Heart right ventricle (tissue), 16 donors: ENCODE measurements around the gene CETN3. TPM values are rescaled to one million over a fixed set of nuclear protein-coding genes. Genes with fewer than 3 reads are reported as not detected.

Source experiments
- ATAC-seq, 8 donors: fragments of 200-7000 bp; cut with Tn5 transposase; one replicate each; pipeline ENCODE4 v1.9.1; 2020; ENCODE audit warnings: mild to moderate bottlenecking in 8 of 8, moderate library complexity in 8 of 8, moderate number of reproducible peaks in 1 of 8
- DNase-seq, 2 donors: peaks; one replicate each; pipeline ENCODE4 v3.0.0-alpha.2; 2020
- H3K27ac ChIP-seq, 10 donors: fragments of 200-600 bp; sonication (generic) in 2 of 10; one replicate each; pipeline versions ENCODE4 v1.5.0 to v1.8.0; 2020 to 2022; ENCODE audit warnings: mild to moderate bottlenecking in 3 of 10
- H3K27me3 ChIP-seq, 7 donors: fragments of 200-600 bp; one replicate each; pipeline ENCODE4 v1.8.0; 2021 to 2022; ENCODE audit warnings: mild to moderate bottlenecking in 2 of 7
- H3K36me3 ChIP-seq, 9 donors: fragments of 200-600 bp; sonication (generic) in 1 of 9; one replicate each; pipeline versions ENCODE4 v1.5.0 to v1.8.0; 2020 to 2022; ENCODE audit warnings: mild to moderate bottlenecking in 2 of 9
- H3K4me1 ChIP-seq, 9 donors: fragments of 200-600 bp; sonication (generic) in 1 of 9; one replicate each; pipeline versions ENCODE4 v1.5.0 to v1.8.0; 2020 to 2022; ENCODE audit warnings: mild to moderate bottlenecking in 4 of 9
- H3K4me3 ChIP-seq, 10 donors: fragments of 200-600 bp; sonication (generic) in 2 of 10; one replicate each; pipeline versions ENCODE4 v1.5.0 to v1.8.0; 2020 to 2022; ENCODE audit warnings: mild to moderate bottlenecking in 7 of 10, moderate library complexity in 2 of 10
- H3K9me3 ChIP-seq, 11 donors: fragments of 200-600 bp in 10 of 11; sonication (generic) in 2 of 11; one replicate each; pipeline versions ENCODE4 v1.5.0 to v1.8.0; 2013 to 2022; ENCODE audit warnings: mild to moderate bottlenecking in 2 of 11, control low read depth in 1 of 11, moderate library complexity in 1 of 11
- whole genome bisulfite sequencing, 2 donors: extraction: QIAGEN DNeasy Blood & Tissue Kit; methylation state at CpG; one replicate each; pipeline ENCODE4 v1.1.7; 2013; ENCODE audit warnings: inconsistent platforms in 1 of 2; 5-methylcytosine and 5-hydroxymethylcytosine counted together
- intact Hi-C, 10 donors: fragments of 100-400 bp; cut with DNase I; formaldehyde crosslinking; loops; one replicate each; pipeline versions ENCODE4 v1.11.1 to v1.14.2; 2022
- long read RNA-seq, 3 donors: library from polyadenylated mRNA; unstranded; transcript quantifications; one replicate each; pipeline ENCODE4 v2.0.0, GENCODE V29; 2020 to 2021
- polyA plus RNA-seq, 2 donors: library from polyadenylated mRNA; stranded (reverse); fragments of 200-250 nt; gene quantifications; one replicate each; pipeline ENCODE4 v1.2.3, GENCODE V29; 2013
- total RNA-seq, 10 donors: library from RNA; stranded (reverse); fragmentation: NEBNext Ultra II Directional in 3 of 10; extraction: Animal tissue kit (Norgen Biotek cat#: 25700) in 3 of 10; gene quantifications; one replicate each; pipeline versions ENCODE4 v1.2.1 to v1.2.4, GENCODE V29; 2021 to 2023
- TF ChIP-seq, protein P1 (sequence below), 9 donors: fragments of 200-600 bp; sonication (generic) in 2 of 9; IDR thresholded peaks; one replicate each; pipeline versions ENCODE4 v1.5.0 to v1.8.0; 2021 to 2022; ENCODE audit warnings: antibody characterized with exemption in 9 of 9, mild to moderate bottlenecking in 5 of 9, moderate library complexity in 1 of 9
- donor health status: Arrhythmogenic right ventricular cardiomyopathy.
- donor health status: ischemic (EF 13 %, LVEDD 7.1; RV severe dilation, severe dysfunction).
- donor health status: healthy with polysubstance abuse.
- donor health status: DM: no; HTN: yes; CAD: no.
- donor health status: DM: no; HTN: no; CAD: no.
- donor health status: ischemic (EF 25% LVEDD 6.9; RV normal size, moderate dysfunction).
- donor health status: ischemic (EF 25% LVEDD 5.7; RV mildly dilated, moderate dysfunction).
- donor health status: healthy.
- donor health status: DM: yes; HTN: yes; CAD: no.
- donor health status: Ischemic cardiomyopathy.
- donor health status: ischemic (EF 35%, LVEDD 5.7; RV mildly dilated, moderate dysfunction).
- donor health status: nonischemic (EF 11% LVEDD 7.7; RV severe dilation, severe dysfunction).
- donor health status: DM: yes; HTN: yes; CAD: no.
- donor health status: PGD.
- donor health status: ischemic (EF 29% LVEDD 5.4; RV normal size, mild dysfunction).
- donor health status: nonischemic (EF 23%, LVEDD 6.1; RV moderate dilation, normal function).

The CETN3 gene
- total RNA-seq (10 to 100 TPM; 17.2 to 26.6 (median 21.3) TPM), polyA plus RNA-seq (10 to 100 TPM; 14.4 to 18.4 TPM)
- long read RNA-seq, donor 1, transcript CETN3-201 (5 exons, 2,432 nt) = major isoform, 7 of 11 reads
- long read RNA-seq, donor 1, partial matches to known transcripts = 4 of 11 reads
- long read RNA-seq, donor 1, other reads (novel, unspliced or antisense) = 0 of 11 reads
- long read RNA-seq, donor 2, transcript CETN3-201 (5 exons, 2,432 nt) = major isoform, 9 of 12 reads
- long read RNA-seq, donor 2, partial matches to known transcripts = 1 of 12 reads
- long read RNA-seq, donor 2, other reads (novel, unspliced or antisense) = 2 of 12 reads
- long read RNA-seq, donor 3, transcript CETN3-201 (5 exons, 2,432 nt) = major isoform, 6 of 10 reads
- long read RNA-seq, donor 3, partial matches to known transcripts = 1 of 10 reads
- long read RNA-seq, donor 3, other reads (novel, unspliced or antisense) = 1 of 10 reads

DNA sequence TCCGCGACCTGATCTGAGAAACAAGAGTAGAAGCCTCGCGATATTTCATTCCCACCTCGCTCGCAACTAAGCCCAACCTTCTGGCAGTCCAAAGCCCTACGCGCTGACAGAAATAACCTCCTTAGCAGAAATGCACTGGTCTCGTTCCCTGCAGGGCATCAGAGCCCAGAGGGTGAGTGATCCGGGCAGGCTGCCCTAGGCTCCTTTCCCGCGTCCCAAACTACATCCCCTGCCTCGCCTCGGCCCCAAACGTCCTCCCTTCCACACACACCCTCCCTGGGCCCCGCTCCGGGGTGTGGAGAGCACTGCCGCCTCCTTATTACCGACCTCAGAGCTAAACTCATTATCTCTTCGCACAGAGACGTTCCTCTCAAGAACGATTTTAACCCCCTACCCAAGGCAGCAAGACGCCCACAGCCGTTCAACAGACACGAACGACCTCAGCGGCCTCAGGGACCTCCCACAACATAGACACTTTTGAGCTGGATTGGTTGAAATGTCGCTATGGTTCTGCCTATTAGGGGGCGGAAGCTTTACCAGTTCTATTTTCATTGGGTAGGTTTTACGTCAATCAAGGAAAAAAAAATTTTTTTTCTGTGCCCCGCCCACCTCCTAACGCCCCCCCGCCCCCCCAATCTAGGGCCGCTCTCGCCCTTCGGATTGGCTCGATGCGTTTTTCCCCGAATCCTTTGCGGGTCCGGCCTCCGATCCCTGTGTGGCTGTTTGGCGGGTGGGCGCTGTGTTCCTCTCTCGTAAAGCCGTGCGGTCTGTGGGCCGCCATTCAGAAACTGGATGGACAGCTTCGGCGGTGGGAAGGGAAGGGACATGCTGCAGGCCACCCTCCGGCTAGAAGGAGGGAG lies at the start of gene CETN3:
Gene CETN3 (minus strand): TSS at position 439 of the 860 bp plus-strand sequence. CDS start 95 bp downstream, at position 344.
- 0% methylated on average over 51 of the region's 51 CpGs for WGBS, 2 donors
- no peaks in the 10 kb centered on the region for H3K9me3 ChIP-seq
- peak within 1 kb of the TSS; percentile 63 to 97 (median 82) for H3K4me3 ChIP-seq
- DNase-seq (peak; percentile 90 to 94), ATAC-seq (peak; percentile 98 to 99 (median 98))
- peaks cover 0 to 35% (median 11%) of the 10 kb centered on the region in 9 donors for H3K4me1 ChIP-seq
- H3K27me3 ChIP-seq = no peaks in the 10 kb centered on the region
- peak within 1 kb of the TSS; percentile 88 to 98 (median 96) for H3K27ac ChIP-seq
- H3K36me3 ChIP-seq = peaks cover 0 to 29% (median 0%) of the 10 kb centered on the region in 9 donors
- intact Hi-C loops = loop anchor here in 5 of 10 donors (2.0 to 10.0 kb wide), 5 partner anchors 63 to 1685 kb away; partner anchors contain the start of genes MBLAC2 (in 2 of the 5), POLR3G (in 2 of the 5) and LYSMD3 (in 1 of the 5)
- TF ChIP-seq, protein P1, sequence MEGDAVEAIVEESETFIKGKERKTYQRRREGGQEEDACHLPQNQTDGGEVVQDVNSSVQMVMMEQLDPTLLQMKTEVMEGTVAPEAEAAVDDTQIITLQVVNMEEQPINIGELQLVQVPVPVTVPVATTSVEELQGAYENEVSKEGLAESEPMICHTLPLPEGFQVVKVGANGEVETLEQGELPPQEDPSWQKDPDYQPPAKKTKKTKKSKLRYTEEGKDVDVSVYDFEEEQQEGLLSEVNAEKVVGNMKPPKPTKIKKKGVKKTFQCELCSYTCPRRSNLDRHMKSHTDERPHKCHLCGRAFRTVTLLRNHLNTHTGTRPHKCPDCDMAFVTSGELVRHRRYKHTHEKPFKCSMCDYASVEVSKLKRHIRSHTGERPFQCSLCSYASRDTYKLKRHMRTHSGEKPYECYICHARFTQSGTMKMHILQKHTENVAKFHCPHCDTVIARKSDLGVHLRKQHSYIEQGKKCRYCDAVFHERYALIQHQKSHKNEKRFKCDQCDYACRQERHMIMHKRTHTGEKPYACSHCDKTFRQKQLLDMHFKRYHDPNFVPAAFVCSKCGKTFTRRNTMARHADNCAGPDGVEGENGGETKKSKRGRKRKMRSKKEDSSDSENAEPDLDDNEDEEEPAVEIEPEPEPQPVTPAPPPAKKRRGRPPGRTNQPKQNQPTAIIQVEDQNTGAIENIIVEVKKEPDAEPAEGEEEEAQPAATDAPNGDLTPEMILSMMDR (IDR thresholded peaks at IDR 0.05) = peak in 2 of 9 donors; percentile 7 to 25

DNA sequence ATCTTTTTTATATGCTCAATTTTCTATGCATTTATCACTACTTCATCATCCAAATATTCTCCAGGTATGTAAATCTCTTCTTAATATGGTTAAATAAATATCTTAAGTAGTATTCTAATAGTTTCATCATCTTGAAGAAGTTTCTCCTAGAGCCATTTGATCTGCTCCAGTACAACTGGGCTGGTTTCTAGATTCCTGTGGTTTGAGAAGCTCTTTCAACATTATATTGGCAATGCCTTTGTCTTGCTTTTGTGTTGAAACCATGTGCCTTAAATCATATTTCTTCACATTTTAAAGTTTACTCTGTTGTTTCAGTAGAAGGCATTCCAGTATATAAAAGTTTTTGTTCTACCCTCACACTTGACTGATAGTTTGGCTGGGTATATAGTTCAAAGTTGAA lies 37.4 kb upstream of the CETN3 start:
- intact Hi-C loops = no loop called here
- Histone ChIP-seq H3K9me3 (peaks cover 0 to 9% (median 0%) of the 10 kb centered on the region in 11 donors), H3K4me3 (no peak overlapping the region), H3K4me1 (no peaks in the 10 kb centered on the region), H3K36me3 (no peaks in the 10 kb centered on the region), H3K27me3 (no peaks in the 10 kb centered on the region), H3K27ac (no peak overlapping the region)
- DNase-seq (no peak), ATAC-seq (no peak)
- TF ChIP-seq, protein P1 (IDR thresholded peaks at IDR 0.05) = no peak

DNA sequence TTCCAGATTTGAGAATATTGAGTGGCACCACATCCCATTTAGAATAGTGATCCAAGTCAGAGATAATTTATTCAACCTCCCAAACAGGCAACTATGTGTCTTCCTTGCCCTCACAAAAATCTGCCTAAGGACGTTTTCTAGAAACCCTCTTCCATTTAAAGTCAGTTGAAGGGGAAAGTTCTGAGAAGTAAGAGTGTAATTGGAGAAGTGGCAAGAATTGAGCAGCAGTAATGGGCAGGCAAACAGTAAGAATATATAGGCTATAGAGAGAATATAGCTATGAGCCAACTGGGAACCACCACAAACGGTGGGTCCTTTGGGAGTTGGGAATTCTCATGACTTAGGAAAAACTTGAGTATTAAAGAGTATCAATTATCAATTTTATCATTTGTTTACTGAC lies 31.1 kb upstream of the CETN3 start:
- TF ChIP-seq, protein P1 (IDR thresholded peaks at IDR 0.05) = no peak
- Histone ChIP-seq H3K27ac (no peak overlapping the region), H3K27me3 (no peaks in the 10 kb centered on the region), H3K4me3 (peak overlapping the region in 1 of 10 donors; percentile 63), H3K9me3 (no peaks in the 10 kb centered on the region), H3K4me1 (peaks cover 0 to 14% (median 7%) of the 10 kb centered on the region in 9 donors), H3K36me3 (no peaks in the 10 kb centered on the region)
- 60 to 76% methylated on average over 2 of the region's 2 CpGs for WGBS, 2 donors
- DNase-seq (no peak), ATAC-seq (no peak)
- intact Hi-C loops = loop anchor here in 4 of 10 donors (1.0 to 5.0 kb wide), 4 partner anchors 34 to 342 kb away; partner anchors contain the start of genes MBLAC2 (in 1 of the 4) and POLR3G (in 1 of the 4)

DNA sequence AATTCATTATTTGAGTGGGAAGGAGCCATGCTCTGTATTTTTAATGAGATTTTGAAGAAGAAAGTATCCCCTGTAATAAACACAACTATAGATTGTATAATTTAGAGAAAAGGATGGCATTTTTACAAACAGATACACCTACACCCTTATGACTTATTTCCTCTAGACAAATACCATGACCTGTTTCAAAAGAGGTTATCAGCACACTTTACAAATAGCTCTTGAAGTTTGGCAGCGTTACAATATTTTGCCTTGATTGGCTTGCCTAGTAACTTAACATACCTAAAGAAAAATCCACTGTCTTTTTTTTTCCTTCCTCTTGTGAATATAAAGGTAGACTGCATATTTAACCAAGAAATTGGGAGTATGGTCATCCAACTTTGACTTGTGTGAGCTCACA lies 28.5 kb upstream of the CETN3 start:
- intact Hi-C loops = loop anchor here in 9 of 10 donors (1.0 to 10.0 kb wide), 10 partner anchors 92 to 347 kb away; no protein-coding TSS in a partner anchor
- WGBS, 2 donors = 11 to 24% methylated on average over 1 of the region's 1 CpG
- ATAC-seq (no peak), DNase-seq (no peak)
- no peak overlapping the region for H3K27ac ChIP-seq
- H3K9me3 ChIP-seq = no peaks in the 10 kb centered on the region
- no peak overlapping the region for H3K4me3 ChIP-seq
- TF ChIP-seq, protein P1 (IDR thresholded peaks at IDR 0.05) = no peak
- no peaks in the 10 kb centered on the region for H3K36me3 ChIP-seq
- peaks cover 0 to 14% (median 7%) of the 10 kb centered on the region in 9 donors for H3K4me1 ChIP-seq
- H3K27me3 ChIP-seq = no peaks in the 10 kb centered on the region
